ENCODE results near the gene PSMB8.

- TF ChIP-seq, protein P1, sequence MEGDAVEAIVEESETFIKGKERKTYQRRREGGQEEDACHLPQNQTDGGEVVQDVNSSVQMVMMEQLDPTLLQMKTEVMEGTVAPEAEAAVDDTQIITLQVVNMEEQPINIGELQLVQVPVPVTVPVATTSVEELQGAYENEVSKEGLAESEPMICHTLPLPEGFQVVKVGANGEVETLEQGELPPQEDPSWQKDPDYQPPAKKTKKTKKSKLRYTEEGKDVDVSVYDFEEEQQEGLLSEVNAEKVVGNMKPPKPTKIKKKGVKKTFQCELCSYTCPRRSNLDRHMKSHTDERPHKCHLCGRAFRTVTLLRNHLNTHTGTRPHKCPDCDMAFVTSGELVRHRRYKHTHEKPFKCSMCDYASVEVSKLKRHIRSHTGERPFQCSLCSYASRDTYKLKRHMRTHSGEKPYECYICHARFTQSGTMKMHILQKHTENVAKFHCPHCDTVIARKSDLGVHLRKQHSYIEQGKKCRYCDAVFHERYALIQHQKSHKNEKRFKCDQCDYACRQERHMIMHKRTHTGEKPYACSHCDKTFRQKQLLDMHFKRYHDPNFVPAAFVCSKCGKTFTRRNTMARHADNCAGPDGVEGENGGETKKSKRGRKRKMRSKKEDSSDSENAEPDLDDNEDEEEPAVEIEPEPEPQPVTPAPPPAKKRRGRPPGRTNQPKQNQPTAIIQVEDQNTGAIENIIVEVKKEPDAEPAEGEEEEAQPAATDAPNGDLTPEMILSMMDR (IDR thresholded peaks at IDR 0.05) = no peak
- no peak for TF ChIP-seq SMAD4 (CRISPR knock-in tag; IDR thresholded peaks at IDR 0.05)
- no peak for TF ChIP-seq FOXK1 (CRISPR knock-in tag; IDR thresholded peaks at IDR 0.05)
- TF ChIP-seq NR3C1 (CRISPR knock-in tag; conservative IDR thresholded peaks at IDR 0.05; ENCODE audit: low read depth) = no peak
- TF ChIP-seq ZNF423 (CRISPR knock-in tag; IDR thresholded peaks at IDR 0.05) = no peak
- no peak for TF ChIP-seq ZNF263 (CRISPR knock-in tag; IDR thresholded peaks at IDR 0.05; ENCODE audit: low read depth)
- no peak for TF ChIP-seq TP53 (CRISPR knock-in tag; IDR thresholded peaks at IDR 0.05)
- no peak for TF ChIP-seq USF2 (CRISPR knock-in tag; IDR thresholded peaks at IDR 0.05)
- TF ChIP-seq, protein P2, sequence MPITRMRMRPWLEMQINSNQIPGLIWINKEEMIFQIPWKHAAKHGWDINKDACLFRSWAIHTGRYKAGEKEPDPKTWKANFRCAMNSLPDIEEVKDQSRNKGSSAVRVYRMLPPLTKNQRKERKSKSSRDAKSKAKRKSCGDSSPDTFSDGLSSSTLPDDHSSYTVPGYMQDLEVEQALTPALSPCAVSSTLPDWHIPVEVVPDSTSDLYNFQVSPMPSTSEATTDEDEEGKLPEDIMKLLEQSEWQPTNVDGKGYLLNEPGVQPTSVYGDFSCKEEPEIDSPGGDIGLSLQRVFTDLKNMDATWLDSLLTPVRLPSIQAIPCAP (CRISPR knock-in tag; IDR thresholded peaks at IDR 0.05) = no peak
- no peak for TF ChIP-seq NR2C2 (CRISPR knock-in tag; IDR thresholded peaks at IDR 0.05)
- no peak for TF ChIP-seq IRF2 (CRISPR knock-in tag; IDR thresholded peaks at IDR 0.05; ENCODE audit: borderline replicate concordance, low read depth)
Observed at GRCh38 chr6:32887616-32888015, 43.8 kb upstream of the PSMB8 start.
